Liver (tissue), 9 donors: Measurements from ENCODE around the gene UBALD1. TPM values are rescaled to one million over a fixed set of nuclear protein-coding genes. Genes with fewer than 3 reads are reported as not detected.

Experiments used
- DNase-seq: peaks from one replicate; pipeline ENCODE4 v3.0.0-alpha.2; 2017; ENCODE audit warnings: low spot score
- H3K27ac ChIP-seq, 2 donors: one replicate each; pipeline ENCODE4 v1.7.0; 2013; ENCODE audit warnings: inconsistent platforms in 2 of 2, low read length in 2 of 2, control low read depth in 1 of 2, low read depth in 1 of 2, mild to moderate bottlenecking in 1 of 2
- H3K27me3 ChIP-seq, 4 donors: one replicate each; pipeline versions ENCODE4 v1.6.1 to v1.7.0; 2013; ENCODE audit warnings: low read length in 3 of 4, inconsistent platforms in 1 of 4, mild to moderate bottlenecking in 1 of 4, moderate library complexity in 1 of 4; ENCODE audit not compliant: control insufficient read depth in 4 of 4, insufficient read depth in 4 of 4
- H3K36me3 ChIP-seq, 4 donors: one replicate each; pipeline versions ENCODE4 v1.6.1 to v1.7.0; 2013; ENCODE audit warnings: low read length in 3 of 4, mild to moderate bottlenecking in 3 of 4, low read depth in 1 of 4, moderate library complexity in 1 of 4; ENCODE audit not compliant: control insufficient read depth in 4 of 4, insufficient read depth in 3 of 4
- H3K4me1 ChIP-seq, 4 donors: one replicate each; pipeline versions ENCODE4 v1.6.1 to v1.7.0; 2013; ENCODE audit warnings: low read length in 3 of 4, mild to moderate bottlenecking in 3 of 4, moderate library complexity in 1 of 4; ENCODE audit not compliant: control insufficient read depth in 4 of 4, insufficient read depth in 4 of 4
- H3K4me3 ChIP-seq, 3 donors: one replicate each; pipeline versions ENCODE4 v1.6.1 to v1.7.0; 2013; ENCODE audit warnings: low read length in 3 of 3, control low read depth in 1 of 3, low read depth in 1 of 3, mild to moderate bottlenecking in 1 of 3
- H3K9ac ChIP-seq, 2 donors: one replicate each; pipeline ENCODE4 v1.7.0; 2013; ENCODE audit warnings: low read length in 2 of 2, mild to moderate bottlenecking in 2 of 2, moderate library complexity in 2 of 2, control low read depth in 1 of 2, low read depth in 1 of 2
- H3K9me3 ChIP-seq, 4 donors: one replicate each; pipeline versions ENCODE4 v1.6.1 to v1.7.0; 2013; ENCODE audit warnings: low read length in 3 of 4; ENCODE audit not compliant: control insufficient read depth in 4 of 4
- CTCF ChIP-seq: fragments of 150-350 bp; IDR thresholded peaks from 2 replicates; pipeline ENCODE4 v1.5.1; 2017; ENCODE audit warnings: improper control_type of control experiment, low read depth, low read length; ENCODE audit not compliant: missing input control
- EGR1 ChIP-seq, 2 donors: IDR thresholded peaks; 2 replicates each; pipeline ENCODE4 v1.6.1; 2016 to 2018; ENCODE audit warnings: antibody characterized with exemption in 2 of 2, low read depth in 2 of 2
- FOXA1 ChIP-seq: IDR thresholded peaks from 2 replicates; pipeline ENCODE4 v1.6.1; 2016; ENCODE audit warnings: antibody characterized with exemption
- FOXA2 ChIP-seq: IDR thresholded peaks from 2 replicates; pipeline ENCODE4 v1.6.1; 2016; ENCODE audit warnings: antibody characterized with exemption
- GABPA ChIP-seq, 2 donors: IDR thresholded peaks in 1 of 2; conservative IDR thresholded peaks in 1 of 2; 2 replicates each; pipeline ENCODE4 v1.6.1; 2016; ENCODE audit warnings: antibody characterized with exemption in 2 of 2, mild to moderate bottlenecking in 1 of 2, moderate library complexity in 1 of 2
- HNF4A ChIP-seq, 2 donors: conservative IDR thresholded peaks; 2 replicates each; pipeline ENCODE4 v1.6.1; 2016; ENCODE audit warnings: antibody characterized with exemption in 2 of 2, mild to moderate bottlenecking in 2 of 2
- HNF4G ChIP-seq: IDR thresholded peaks from 2 replicates; pipeline ENCODE4 v1.6.1; 2016; ENCODE audit warnings: antibody characterized with exemption
- NR2F2 ChIP-seq: IDR thresholded peaks from 2 replicates; pipeline ENCODE4 v1.6.1; 2016; ENCODE audit warnings: antibody characterized with exemption
- RAD21 ChIP-seq, 2 donors: IDR thresholded peaks; 2 replicates each; pipeline ENCODE4 v1.6.1; 2016; ENCODE audit warnings: antibody characterized with exemption in 2 of 2, mild to moderate bottlenecking in 2 of 2
- RXRA ChIP-seq, 2 donors: IDR thresholded peaks; 2 replicates each; pipeline ENCODE4 v1.6.1; 2017 to 2018; ENCODE audit warnings: antibody characterized with exemption in 2 of 2, mild to moderate bottlenecking in 1 of 2
- SP1 ChIP-seq: IDR thresholded peaks from 2 replicates; pipeline ENCODE4 v1.6.1; 2018; ENCODE audit warnings: antibody characterized with exemption, mild to moderate bottlenecking
- TAF1 ChIP-seq: conservative IDR thresholded peaks from 2 replicates; pipeline ENCODE4 v1.6.1; 2016; ENCODE audit warnings: antibody characterized with exemption, mild to moderate bottlenecking
- YY1 ChIP-seq: IDR thresholded peaks from 2 replicates; pipeline ENCODE4 v1.6.1; 2016; ENCODE audit warnings: antibody characterized with exemption, mild to moderate bottlenecking
- ZBTB33 ChIP-seq: IDR thresholded peaks from 2 replicates; pipeline ENCODE4 v1.6.1; 2016; ENCODE audit warnings: antibody characterized with exemption
- WGBS: extraction: QIAGEN DNeasy Blood & Tissue Kit; methylation state at CpG from one replicate; pipeline ENCODE4 v1.1.7; 2013; 5-methylcytosine and 5-hydroxymethylcytosine counted together
- polyA plus RNA-seq, 2 donors: library from polyadenylated mRNA; stranded (reverse) in 1 of 2; unstranded in 1 of 2; fragments of 200-250 nt in 1 of 2; fragments of >200 nt in 1 of 2; fragmentation: Nextera tagmentation in 1 of 2; extraction: Ambion mirVana in 1 of 2; gene quantifications; one replicate each; pipeline versions ENCODE4 v1.2.1 to v1.2.3, GENCODE V29; 2013 to 2015
- total RNA-seq, 2 donors: library from RNA; depleted of rRNA; stranded (reverse); fragments of >200 nt; gene quantifications; one replicate each; pipeline ENCODE4 v1.2.3, GENCODE V29; 2014
- TF ChIP-seq, protein P1 (sequence below): IDR thresholded peaks from 2 replicates; pipeline ENCODE4 v1.6.1; 2016; ENCODE audit warnings: antibody characterized with exemption, mild to moderate bottlenecking
- TF ChIP-seq, protein P2 (sequence below): IDR thresholded peaks from 2 replicates; pipeline ENCODE4 v1.6.1; 2016; ENCODE audit warnings: antibody characterized with exemption
- TF ChIP-seq, protein P3 (sequence below): IDR thresholded peaks from 2 replicates; pipeline ENCODE4 v1.6.1; 2016; ENCODE audit warnings: antibody characterized with exemption
- donor health status: healthy.
- donor health status: healthy.
- donor health status: healthy.
- donor health status: healthy.
- donor health status: healthy.

Gene UBALD1
- total and polyA plus RNA-seq, 4 donors, result 4.5 to 22.4 (median 7.5) TPM

DNA sequence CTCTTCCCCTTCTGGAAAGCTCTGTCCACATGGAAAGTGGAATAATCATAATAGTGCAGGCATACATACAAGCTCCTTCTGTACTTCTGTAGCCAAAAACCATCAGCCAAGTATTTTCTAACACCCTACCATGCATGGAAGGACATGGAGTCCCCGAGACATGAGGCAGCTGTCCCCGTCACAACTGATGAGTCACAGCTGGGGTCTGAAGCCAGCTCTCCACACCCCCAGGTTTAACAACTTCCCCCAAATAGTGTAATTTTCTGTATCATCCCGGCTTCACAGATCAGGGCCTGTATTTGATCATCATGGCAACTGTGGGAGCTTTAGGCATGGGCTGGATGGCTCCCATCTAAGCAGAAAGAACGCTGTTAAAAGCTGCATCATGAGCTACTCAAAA, 42.0 kb downstream of the UBALD1 start:
- 65% methylated on average over 4 of the region's 4 CpGs for whole genome bisulfite sequencing
- H3K4me1 ChIP-seq, result no peaks in the 10 kb centered on the region
- no peaks in the 10 kb centered on the region for H3K9me3 ChIP-seq
- no peak for DNase-seq
- H3K36me3 ChIP-seq, result no peaks in the 10 kb centered on the region
- TF ChIP-seq HNF4A (conservative IDR thresholded peaks at IDR 0.05), result no peak
- no peak for TF ChIP-seq TAF1
- TF ChIP-seq, protein P1, sequence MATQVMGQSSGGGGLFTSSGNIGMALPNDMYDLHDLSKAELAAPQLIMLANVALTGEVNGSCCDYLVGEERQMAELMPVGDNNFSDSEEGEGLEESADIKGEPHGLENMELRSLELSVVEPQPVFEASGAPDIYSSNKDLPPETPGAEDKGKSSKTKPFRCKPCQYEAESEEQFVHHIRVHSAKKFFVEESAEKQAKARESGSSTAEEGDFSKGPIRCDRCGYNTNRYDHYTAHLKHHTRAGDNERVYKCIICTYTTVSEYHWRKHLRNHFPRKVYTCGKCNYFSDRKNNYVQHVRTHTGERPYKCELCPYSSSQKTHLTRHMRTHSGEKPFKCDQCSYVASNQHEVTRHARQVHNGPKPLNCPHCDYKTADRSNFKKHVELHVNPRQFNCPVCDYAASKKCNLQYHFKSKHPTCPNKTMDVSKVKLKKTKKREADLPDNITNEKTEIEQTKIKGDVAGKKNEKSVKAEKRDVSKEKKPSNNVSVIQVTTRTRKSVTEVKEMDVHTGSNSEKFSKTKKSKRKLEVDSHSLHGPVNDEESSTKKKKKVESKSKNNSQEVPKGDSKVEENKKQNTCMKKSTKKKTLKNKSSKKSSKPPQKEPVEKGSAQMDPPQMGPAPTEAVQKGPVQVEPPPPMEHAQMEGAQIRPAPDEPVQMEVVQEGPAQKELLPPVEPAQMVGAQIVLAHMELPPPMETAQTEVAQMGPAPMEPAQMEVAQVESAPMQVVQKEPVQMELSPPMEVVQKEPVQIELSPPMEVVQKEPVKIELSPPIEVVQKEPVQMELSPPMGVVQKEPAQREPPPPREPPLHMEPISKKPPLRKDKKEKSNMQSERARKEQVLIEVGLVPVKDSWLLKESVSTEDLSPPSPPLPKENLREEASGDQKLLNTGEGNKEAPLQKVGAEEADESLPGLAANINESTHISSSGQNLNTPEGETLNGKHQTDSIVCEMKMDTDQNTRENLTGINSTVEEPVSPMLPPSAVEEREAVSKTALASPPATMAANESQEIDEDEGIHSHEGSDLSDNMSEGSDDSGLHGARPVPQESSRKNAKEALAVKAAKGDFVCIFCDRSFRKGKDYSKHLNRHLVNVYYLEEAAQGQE, result no peak
- TF ChIP-seq EGR1 (IDR thresholded peaks at IDR 0.05; ENCODE audit: low read depth in 2 of 2), result no peak
- TF ChIP-seq SP1, result no peak
- TF ChIP-seq, protein P2, sequence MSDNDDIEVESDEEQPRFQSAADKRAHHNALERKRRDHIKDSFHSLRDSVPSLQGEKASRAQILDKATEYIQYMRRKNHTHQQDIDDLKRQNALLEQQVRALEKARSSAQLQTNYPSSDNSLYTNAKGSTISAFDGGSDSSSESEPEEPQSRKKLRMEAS, result no peak
- no peak for TF ChIP-seq GABPA (IDR thresholded peaks at IDR 0.05 in 1 of 2, conservative IDR thresholded peaks at IDR 0.05 in 1 of 2)
- TF ChIP-seq RAD21 (IDR thresholded peaks at IDR 0.05), result no peak
- no peak for TF ChIP-seq RXRA (IDR thresholded peaks at IDR 0.05)
- no peak for TF ChIP-seq YY1
- TF ChIP-seq ZBTB33, result no peak
- no peak for TF ChIP-seq FOXA2
- no peak for TF ChIP-seq HNF4G
- TF ChIP-seq NR2F2, result no peak
- TF ChIP-seq, protein P3, sequence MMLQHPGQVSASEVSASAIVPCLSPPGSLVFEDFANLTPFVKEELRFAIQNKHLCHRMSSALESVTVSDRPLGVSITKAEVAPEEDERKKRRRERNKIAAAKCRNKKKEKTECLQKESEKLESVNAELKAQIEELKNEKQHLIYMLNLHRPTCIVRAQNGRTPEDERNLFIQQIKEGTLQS, result no peak
- no peaks in the 10 kb centered on the region for H3K27me3 ChIP-seq
- no peak overlapping the region for H3K9ac ChIP-seq
- no peak overlapping the region for H3K27ac ChIP-seq
- H3K4me3 ChIP-seq, result no peak overlapping the region

DNA sequence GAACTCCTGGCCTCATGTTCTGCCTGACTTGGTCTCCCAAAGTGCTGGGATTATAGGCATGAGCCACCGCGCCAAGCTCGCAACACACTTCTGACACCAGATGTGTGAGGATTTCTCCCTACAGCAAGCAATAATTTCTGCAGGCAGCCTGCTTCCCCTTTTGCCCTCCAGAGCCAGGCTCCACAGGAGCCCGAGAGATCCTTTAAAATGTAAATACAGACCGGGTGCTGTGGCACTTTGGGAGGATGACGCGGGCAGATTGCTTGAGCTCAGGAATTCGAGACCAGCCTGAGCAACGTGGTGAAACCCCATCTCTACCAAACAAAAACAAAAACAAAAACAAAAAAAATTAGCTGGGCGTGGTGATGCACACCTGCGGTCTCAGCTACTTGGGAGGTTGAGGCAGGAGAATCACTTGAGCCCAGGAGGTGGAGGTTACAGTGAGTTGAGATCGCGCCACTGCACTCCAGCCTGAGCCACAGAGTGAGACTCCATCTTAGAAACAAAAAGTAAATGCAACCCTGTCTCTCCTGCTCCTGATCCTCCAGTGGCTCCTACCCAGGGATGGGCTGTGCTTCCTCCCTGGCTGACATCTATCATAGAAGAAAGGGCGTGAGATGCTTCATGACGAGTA, 43.9 kb downstream of the UBALD1 start:
- Histone ChIP-seq H3K27ac (no peak overlapping the region), H3K4me1 (no peaks in the 10 kb centered on the region), H3K9ac (no peak overlapping the region), H3K27me3 (no peaks in the 10 kb centered on the region), H3K4me3 (no peak overlapping the region), H3K9me3 (no peaks in the 10 kb centered on the region), H3K36me3 (no peaks in the 10 kb centered on the region)
- 88% methylated on average over 15 of the region's 15 CpGs for WGBS
- no peak for DNase-seq
- TF ChIP-seq TAF1 (no peak), HNF4G (no peak), ZBTB33 (no peak), RAD21 (IDR thresholded peaks at IDR 0.05) (no peak), YY1 (no peak), FOXA1 (no peak), RXRA (IDR thresholded peaks at IDR 0.05) (no peak), EGR1 (IDR thresholded peaks at IDR 0.05; ENCODE audit: low read depth in 2 of 2) (no peak), CTCF (no peak), NR2F2 (no peak), FOXA2 (no peak)
- TF ChIP-seq, protein P3, result no peak
- TF ChIP-seq, protein P1, result no peak
